IMR-90 (cell line): ENCODE results near the gene DNM1. TPM values are rescaled to one million over a fixed set of nuclear protein-coding genes. Genes with fewer than 3 reads are reported as not detected.

Experiments used
- ATAC-seq: fragments of 200-7000 bp; cut with Tn5 transposase; 2 replicates; pipeline ENCODE4 v1.9.1; 2020; ENCODE audit warnings: low read depth, mild to moderate bottlenecking, moderate library complexity
- BruUV-seq: library from RNA; stranded (reverse); fragments of 400-500 nt; replicated peaks from 2 replicates; lab custom pipeline; 2021; lab: Mats Ljungman, UMichigan
- CTCF ChIA-PET: fragments of 300-600 bp; formaldehyde crosslinking; extraction: SDS; loops from one replicate; lab custom pipeline; 2021; ENCODE audit warnings: antibody characterized with exemption; lab: Yijun Ruan, JAX
- POLR2A ChIA-PET: fragments of 300-600 bp; sonication (Branson Sonifier 250); formaldehyde crosslinking; loops from one replicate; lab custom pipeline; 2022; ENCODE audit warnings: antibody characterized with exemption; ENCODE audit not compliant: unreplicated experiment; lab: Charles Lee
- DNase-seq: peaks from one replicate; pipeline ENCODE4 v3.0.0; 2013
- H2AFZ ChIP-seq: replicated peaks from 2 replicates; pipeline ENCODE3; 2013; ENCODE audit warnings: low read length, mild to moderate bottlenecking; ENCODE audit not compliant: poor library complexity
- H2AK5ac ChIP-seq: 2 replicates; pipeline ENCODE4 v1.6.1; 2013; ENCODE audit warnings: low read depth, low read length, inconsistent platforms
- H2AK9ac ChIP-seq: replicated peaks from 2 replicates; pipeline ENCODE3; 2013; ENCODE audit warnings: mild to moderate bottlenecking, low read depth, low read length, moderate library complexity; ENCODE audit not compliant: poor library complexity
- H2BK120ac ChIP-seq: 2 replicates; pipeline ENCODE4 v1.6.1; 2013; ENCODE audit warnings: low read depth, low read length, inconsistent platforms
- H2BK15ac ChIP-seq: 3 replicates; pipeline ENCODE4 v1.6.1; 2013; ENCODE audit warnings: low read depth, low read length, inconsistent platforms
- H2BK20ac ChIP-seq: 2 replicates; pipeline ENCODE4 v1.6.1; 2013; ENCODE audit warnings: low read depth, mild to moderate bottlenecking, inconsistent platforms, low read length, moderate library complexity
- H2BK5ac ChIP-seq: 2 replicates; pipeline ENCODE4 v1.6.1; 2013; ENCODE audit warnings: mild to moderate bottlenecking, low read depth, low read length, inconsistent platforms; ENCODE audit not compliant: poor library complexity, severe bottlenecking
- H3K14ac ChIP-seq: replicated peaks from 2 replicates; pipeline ENCODE4 v1.6.1; 2013; ENCODE audit warnings: low read depth, low read length, inconsistent platforms
- H3K18ac ChIP-seq: 2 replicates; pipeline ENCODE4 v1.6.1; 2013; ENCODE audit warnings: low read depth, low read length, control low read depth
- H3K23ac ChIP-seq: 2 replicates; pipeline ENCODE4 v1.6.1; 2013; ENCODE audit warnings: low read depth, low read length, inconsistent platforms
- H3K27ac ChIP-seq: 2 replicates; pipeline ENCODE4 v1.5.1; 2013; ENCODE audit warnings: mild to moderate bottlenecking, control low read depth, low read length; ENCODE audit not compliant: insufficient read depth
- H3K27me3 ChIP-seq: 2 replicates; pipeline ENCODE4 v1.6.1; 2013; ENCODE audit warnings: low read length; ENCODE audit not compliant: control insufficient read depth, insufficient read depth
- H3K36me3 ChIP-seq: 2 replicates; pipeline ENCODE4 v1.6.1; 2013; ENCODE audit warnings: low read length, mixed read lengths; ENCODE audit not compliant: control insufficient read depth, insufficient read depth
- H3K4ac ChIP-seq: 2 replicates; pipeline ENCODE4 v1.6.1; 2013; ENCODE audit warnings: low read depth, low read length, inconsistent platforms
- H3K4me1 ChIP-seq: 2 replicates; pipeline ENCODE4 v1.6.1; 2013; ENCODE audit warnings: low read length, mixed read lengths; ENCODE audit not compliant: control insufficient read depth, insufficient read depth
- H3K4me2 ChIP-seq: 2 replicates; pipeline ENCODE4 v1.6.1; 2013; ENCODE audit warnings: low read depth, mild to moderate bottlenecking, control low read depth, low read length, moderate library complexity
- H3K4me3 ChIP-seq: 2 replicates; pipeline ENCODE4 v1.5.1; 2013; ENCODE audit warnings: low read depth, mild to moderate bottlenecking, control low read depth, low read length, moderate library complexity; ENCODE audit not compliant: insufficient read depth
- H3K56ac ChIP-seq: 2 replicates; pipeline ENCODE4 v1.6.1; 2013; ENCODE audit warnings: low read length, inconsistent platforms; ENCODE audit not compliant: insufficient read depth; ENCODE audit errors: extremely low read depth
- H3K79me1 ChIP-seq, 2 experiments: 2 replicates each; pipeline ENCODE4 v1.6.1; 2013; ENCODE audit warnings: low read length in 2 of 2, inconsistent platforms in 1 of 2, low read depth in 1 of 2
- H3K9ac ChIP-seq: 2 replicates; pipeline ENCODE4 v1.6.1; 2013; ENCODE audit warnings: low read depth, low read length, control low read depth
- H3K9me1 ChIP-seq: 2 replicates; pipeline ENCODE4 v1.6.1; 2013; ENCODE audit warnings: low read length, inconsistent platforms; ENCODE audit not compliant: insufficient read depth
- H3K9me3 ChIP-seq: 2 replicates; pipeline ENCODE4 v1.6.1; 2013; ENCODE audit warnings: low read length; ENCODE audit not compliant: control insufficient read depth, insufficient read depth
- H4K20me1 ChIP-seq: 2 replicates; pipeline ENCODE4 v1.6.1; 2013; ENCODE audit warnings: low read length, inconsistent platforms; ENCODE audit not compliant: insufficient read depth
- H4K5ac ChIP-seq: 2 replicates; pipeline ENCODE4 v1.6.1; 2013; ENCODE audit warnings: mild to moderate bottlenecking, low read depth, low read length, control low read depth
- H4K8ac ChIP-seq, 2 experiments: 2 replicates each; pipeline ENCODE4 v1.6.1; 2013; ENCODE audit warnings: low read depth in 2 of 2, low read length in 2 of 2, control low read depth in 1 of 2, inconsistent platforms in 1 of 2
- H4K91ac ChIP-seq: 2 replicates; pipeline ENCODE4 v1.6.1; 2013; ENCODE audit warnings: low read depth, low read length, inconsistent platforms; ENCODE audit not compliant: insufficient read depth
- BHLHE40 ChIP-seq: fragments of 150-350 bp; IDR thresholded peaks from 2 replicates; pipeline ENCODE4 v1.6.1; 2016; ENCODE audit warnings: mild to moderate bottlenecking, low read depth, low read length
- CEBPB ChIP-seq: IDR thresholded peaks from 2 replicates; pipeline ENCODE4 v1.6.1; 2012; ENCODE audit warnings: low read depth, low read length, improper control_type of control experiment
- CHD1 ChIP-seq: IDR thresholded peaks from 2 replicates; pipeline ENCODE4 v1.6.1; 2012; ENCODE audit warnings: low read depth, low read length, improper control_type of control experiment
- CTCF ChIP-seq: conservative IDR thresholded peaks from 2 replicates; pipeline ENCODE4 v1.5.1; 2012; ENCODE audit warnings: mild to moderate bottlenecking, low read depth, low read length, improper control_type of control experiment
- FOS ChIP-seq: fragments of 150-350 bp; IDR thresholded peaks from 2 replicates; pipeline ENCODE4 v1.6.1; 2016; ENCODE audit warnings: low read depth, low read length
- MAZ ChIP-seq: IDR thresholded peaks from 2 replicates; pipeline ENCODE4 v1.6.1; 2012; ENCODE audit warnings: low read depth, mild to moderate bottlenecking, low read length, improper control_type of control experiment, moderate library complexity, borderline replicate concordance
- MXI1 ChIP-seq: IDR thresholded peaks from 2 replicates; pipeline ENCODE4 v1.6.1; 2012; ENCODE audit warnings: low read depth, mild to moderate bottlenecking, low read length, moderate library complexity, borderline replicate concordance
- NFE2L2 ChIP-seq: fragments of 150-350 bp; IDR thresholded peaks from 2 replicates; pipeline ENCODE4 v1.6.1; 2016; ENCODE audit warnings: low read depth, mild to moderate bottlenecking, low read length
- RAD21 ChIP-seq: IDR thresholded peaks from 2 replicates; pipeline ENCODE4 v1.6.1; 2012; ENCODE audit warnings: low read length, improper control_type of control experiment
- RCOR1 ChIP-seq: IDR thresholded peaks from 2 replicates; pipeline ENCODE4 v1.6.1; 2012; ENCODE audit warnings: mild to moderate bottlenecking, low read length, improper control_type of control experiment; ENCODE audit not compliant: insufficient replicate concordance
- RFX5 ChIP-seq: IDR thresholded peaks from 2 replicates; pipeline ENCODE4 v1.8.0; 2012; ENCODE audit warnings: low read depth, mild to moderate bottlenecking, low read length, moderate library complexity
- SMC3 ChIP-seq: fragments of 150-350 bp; IDR thresholded peaks from 2 replicates; pipeline ENCODE4 v1.6.1; 2016; ENCODE audit warnings: low read depth, mild to moderate bottlenecking, antibody characterized with exemption, low read length, moderate library complexity
- USF2 ChIP-seq: fragments of 150-350 bp; IDR thresholded peaks from 2 replicates; pipeline ENCODE4 v1.6.1; 2017; ENCODE audit warnings: mild to moderate bottlenecking, antibody characterized with exemption, low read length, low read depth
- WGBS, 2 experiments: methylation state at CpG; one replicate each; pipeline versions ENCODE4 v1.1.5 to v1.1.7; 2013; ENCODE audit warnings: missing lambda C conversion rate in 2 of 2; ENCODE audit not compliant: insufficient read length in 1 of 2; ENCODE audit errors: extremely low coverage in 2 of 2; 5-methylcytosine and 5-hydroxymethylcytosine counted together
- dilution Hi-C: fragments of 300-500 bp; cut with HindIII; formaldehyde crosslinking; loops from one replicate; pipeline ENCODE4 v1.14.3; 2018; ENCODE audit warnings: low sequenced_read_pairs; ENCODE audit not compliant: unreplicated experiment
- in situ Hi-C: fragments of 300-500 bp; cut with MboI; formaldehyde crosslinking; loops from 3 replicates; pipeline ENCODE4 v1.14.3; 2019; ENCODE audit warnings: low sequenced_read_pairs, inconsistent platforms, mixed read lengths
- intact Hi-C: fragments of 100-400 bp; cut with micrococcal nuclease; formaldehyde crosslinking; loops from 2 replicates; pipeline ENCODE4 v1.10.0; 2022
- polyA plus RNA-seq, 3 experiments: library from polyadenylated mRNA; depleted of rRNA; stranded (reverse); fragments of >200 nt; gene quantifications; 2 replicates each; pipeline ENCODE4 v1.2.3, GENCODE V29; 2012; ENCODE audit warnings: low replicate concordance in 1 of 3
- total RNA-seq: library from RNA; depleted of rRNA; stranded (reverse); fragments of >200 nt; gene quantifications from 2 replicates; pipeline ENCODE4 v1.2.3, GENCODE V29; 2012
- TF ChIP-seq, protein P1 (sequence below): fragments of 150-350 bp; IDR thresholded peaks from 2 replicates; pipeline ENCODE4 v1.6.1; 2016; ENCODE audit warnings: low read depth, mild to moderate bottlenecking, low read length, moderate library complexity, borderline replicate concordance

DNM1 gene
- total and polyA plus RNA-seq, 2 of the 4 experiments (the other 2 are of a cell fraction): 13.6 to 17.7 TPM

DNA sequence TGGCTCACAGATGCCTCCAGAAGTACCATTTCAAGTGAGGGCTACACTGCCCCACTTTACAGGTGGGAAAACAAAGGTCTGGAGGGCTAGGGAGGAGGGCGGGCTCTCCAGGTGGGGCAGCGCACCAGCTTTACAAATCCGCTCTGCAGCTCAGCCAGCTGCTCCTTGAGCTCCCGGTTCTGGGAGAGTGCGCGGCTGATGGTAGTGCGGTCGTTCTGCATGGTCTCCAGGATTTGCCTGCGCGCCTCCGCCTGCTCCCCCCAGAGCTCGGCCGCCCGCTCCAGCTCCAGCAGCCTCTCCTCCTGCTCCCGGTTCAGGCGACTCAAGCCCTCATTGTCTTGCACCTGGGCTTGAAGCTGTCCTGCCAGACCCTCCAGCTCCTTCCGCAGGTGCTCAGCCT is 57.2 kb downstream of the DNM1 start:
- Histone ChIP-seq H3K18ac (no peak overlapping the region), H3K4me3 (no peak overlapping the region), H2AFZ (no peak overlapping the region), H4K20me1 (peaks cover 6% of the 10 kb centered on the region; the same call in 1 of the 2 replicates), H2BK15ac (no peak overlapping the region), H3K27me3 (no peaks in the 10 kb centered on the region), H4K5ac (no peak overlapping the region), H3K14ac (no peak overlapping the region), H2BK20ac (no peak overlapping the region), H3K4ac (no peak overlapping the region), H2AK9ac (no peak overlapping the region), H3K9me3 (no peaks in the 10 kb centered on the region), H3K9me1 (no peaks in the 10 kb centered on the region), H2BK5ac (no peak overlapping the region), H3K56ac (no peak overlapping the region), H3K27ac (no peak overlapping the region), H3K79me1 (peaks cover 9 to 14% of the 10 kb centered on the region in 2 experiments; a peak in 3 of 4 replicates), H2BK120ac (no peak overlapping the region), H3K4me1 (no peaks in the 10 kb centered on the region), H4K8ac (no peak overlapping the region), H3K9ac (no peak overlapping the region), H3K36me3 (peaks cover 78% of the 10 kb centered on the region), H3K23ac (no peak overlapping the region), H4K91ac (no peak overlapping the region), H2AK5ac (no peak overlapping the region), H3K4me2 (no peak overlapping the region)
- no peak for DNase-seq
- dilution Hi-C loops (no loop called here), in situ Hi-C loops (no loop called here), intact Hi-C loops (no loop called here)
- CTCF ChIA-PET: no interaction called here
- BruUV-seq: no TSS peak
- no peak for ATAC-seq
- POLR2A ChIA-PET: no interaction called here
- TF ChIP-seq RAD21: no peak
- no peak for TF ChIP-seq SMC3
- no peak for TF ChIP-seq RFX5
- TF ChIP-seq CEBPB: no peak
- TF ChIP-seq, protein P1, sequence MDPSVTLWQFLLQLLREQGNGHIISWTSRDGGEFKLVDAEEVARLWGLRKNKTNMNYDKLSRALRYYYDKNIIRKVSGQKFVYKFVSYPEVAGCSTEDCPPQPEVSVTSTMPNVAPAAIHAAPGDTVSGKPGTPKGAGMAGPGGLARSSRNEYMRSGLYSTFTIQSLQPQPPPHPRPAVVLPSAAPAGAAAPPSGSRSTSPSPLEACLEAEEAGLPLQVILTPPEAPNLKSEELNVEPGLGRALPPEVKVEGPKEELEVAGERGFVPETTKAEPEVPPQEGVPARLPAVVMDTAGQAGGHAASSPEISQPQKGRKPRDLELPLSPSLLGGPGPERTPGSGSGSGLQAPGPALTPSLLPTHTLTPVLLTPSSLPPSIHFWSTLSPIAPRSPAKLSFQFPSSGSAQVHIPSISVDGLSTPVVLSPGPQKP: no peak
- TF ChIP-seq NFE2L2: no peak
- no peak for TF ChIP-seq RCOR1
- TF ChIP-seq MAZ: no peak
- TF ChIP-seq CTCF: no peak
- TF ChIP-seq CHD1: no peak
- no peak for TF ChIP-seq BHLHE40
- no peak for TF ChIP-seq MXI1
- no peak for TF ChIP-seq USF2
- TF ChIP-seq FOS: no peak
- 97% methylated on average over 11 of the region's 17 CpGs; no CpG with 5 or more reads in 1 of the 2 experiments for WGBS, 2 experiments
